MCF 10A (cell line): Measurements from ENCODE around the gene ENG. TPM values are rescaled to one million over a fixed set of nuclear protein-coding genes. Genes with fewer than 3 reads are reported as not detected.

ENCODE experiments used
- BruUV-seq: library from RNA; stranded (reverse); fragments of 400-500 nt; replicated peaks from 2 replicates; lab custom pipeline; 2021; lab: Mats Ljungman, UMichigan
- CTCF ChIA-PET: fragments of 300-600 bp; sonication (Branson Sonifier 250); formaldehyde crosslinking; extraction: SDS; loops from one replicate; lab custom pipeline; 2021; ENCODE audit warnings: antibody characterized with exemption, inconsistent platforms; lab: Yijun Ruan, JAX
- POLR2A ChIA-PET: fragments of 300-600, 350-650 bp; sonication (Branson Sonifier 250); formaldehyde crosslinking; extraction: SDS; loops from one replicate; lab custom pipeline; 2020; ENCODE audit warnings: antibody characterized with exemption, inconsistent platforms; lab: Yijun Ruan, JAX
- DNase-seq: peaks from one replicate; pipeline ENCODE4 v3.0.0-alpha.2; 2018; ENCODE audit not compliant: unreplicated experiment
- H3K27ac Mint-ChIP-seq: one replicate; pipeline ENCODE4 v1.8.0; 2022; ENCODE audit warnings: mild to moderate bottlenecking, low read depth, mixed read lengths; ENCODE audit not compliant: unreplicated experiment
- H3K27me3 Mint-ChIP-seq: one replicate; pipeline ENCODE4 v1.8.0; 2022; ENCODE audit warnings: mixed read lengths; ENCODE audit not compliant: insufficient read depth, unreplicated experiment
- H3K36me3 Mint-ChIP-seq: one replicate; pipeline ENCODE4 v1.8.0; 2022; ENCODE audit warnings: mild to moderate bottlenecking, moderate library complexity, mixed read lengths; ENCODE audit not compliant: insufficient read depth, unreplicated experiment
- H3K4me1 Mint-ChIP-seq: one replicate; pipeline ENCODE4 v1.8.0; 2022; ENCODE audit warnings: mixed read lengths; ENCODE audit not compliant: insufficient read depth, unreplicated experiment
- H3K4me3 Mint-ChIP-seq: one replicate; pipeline ENCODE4 v1.8.0; 2022; ENCODE audit warnings: mild to moderate bottlenecking, moderate library complexity, mixed read lengths; ENCODE audit not compliant: unreplicated experiment
- H3K9me3 Mint-ChIP-seq: one replicate; pipeline ENCODE4 v1.8.0; 2022; ENCODE audit warnings: mixed read lengths; ENCODE audit not compliant: unreplicated experiment
- CTCF ChIP-seq: fragments of 200-600 bp; IDR thresholded peaks from one replicate; pipeline ENCODE4 v1.8.0; 2022; ENCODE audit warnings: antibody characterized with exemption, mild to moderate bottlenecking; ENCODE audit not compliant: unreplicated experiment
- intact Hi-C: fragments of 100-400 bp; cut with micrococcal nuclease; formaldehyde crosslinking; loops from 2 replicates; pipeline ENCODE4 v1.14.1; 2022
- total RNA-seq: library from RNA; stranded (reverse); gene quantifications from 2 replicates; pipeline ENCODE4 v1.2.3, GENCODE V29; 2022

Gene ENG
- total RNA-seq, 1 experiment from 2014 or later: 22.1 TPM

DNA sequence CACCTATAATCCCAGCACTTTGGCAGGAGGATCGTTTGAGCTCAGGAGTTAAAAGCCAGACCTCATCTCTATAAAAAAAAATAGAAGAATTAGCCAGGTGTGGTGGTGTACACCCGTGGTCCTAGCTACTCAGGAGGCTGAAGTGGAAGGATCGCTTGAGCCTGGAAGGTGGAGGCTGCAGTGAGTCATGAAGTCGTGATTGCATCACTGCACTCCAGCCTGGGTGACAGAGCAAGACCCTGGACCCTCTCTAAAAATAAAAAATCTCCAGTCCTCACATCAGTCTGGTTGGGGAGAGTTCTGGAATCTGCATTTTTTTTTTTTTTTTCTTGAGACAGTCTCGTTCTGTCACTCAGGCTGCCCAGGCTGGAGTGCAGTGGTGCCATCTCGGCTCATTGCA lies 42.4 kb downstream of the ENG start:
- intact Hi-C loops: no loop called here
- CTCF ChIA-PET: interaction anchor here (0.6 to 1.1 kb wide), 3 partner anchors 19 to 110 kb away, joined by 3 to 5 read pairs (median 4); no protein-coding TSS in a partner anchor
- POLR2A ChIA-PET: interaction anchor here (0.7 to 1.5 kb wide), 5 partner anchors 11 to 26 kb away, joined by 3 to 4 read pairs (median 4); partner anchors contain the start of gene CDK9
- DNase-seq: no peak
- TF ChIP-seq CTCF: no peak
- Mint-ChIP-seq H3K4me1 (no peaks in the 10 kb centered on the region), H3K4me3 (no peak overlapping the region), H3K27me3 (no peaks in the 10 kb centered on the region), H3K9me3 (no peaks in the 10 kb centered on the region), H3K27ac (no peak overlapping the region), H3K36me3 (peaks cover 85% of the 10 kb centered on the region)
- BruUV-seq: no TSS peak

DNA sequence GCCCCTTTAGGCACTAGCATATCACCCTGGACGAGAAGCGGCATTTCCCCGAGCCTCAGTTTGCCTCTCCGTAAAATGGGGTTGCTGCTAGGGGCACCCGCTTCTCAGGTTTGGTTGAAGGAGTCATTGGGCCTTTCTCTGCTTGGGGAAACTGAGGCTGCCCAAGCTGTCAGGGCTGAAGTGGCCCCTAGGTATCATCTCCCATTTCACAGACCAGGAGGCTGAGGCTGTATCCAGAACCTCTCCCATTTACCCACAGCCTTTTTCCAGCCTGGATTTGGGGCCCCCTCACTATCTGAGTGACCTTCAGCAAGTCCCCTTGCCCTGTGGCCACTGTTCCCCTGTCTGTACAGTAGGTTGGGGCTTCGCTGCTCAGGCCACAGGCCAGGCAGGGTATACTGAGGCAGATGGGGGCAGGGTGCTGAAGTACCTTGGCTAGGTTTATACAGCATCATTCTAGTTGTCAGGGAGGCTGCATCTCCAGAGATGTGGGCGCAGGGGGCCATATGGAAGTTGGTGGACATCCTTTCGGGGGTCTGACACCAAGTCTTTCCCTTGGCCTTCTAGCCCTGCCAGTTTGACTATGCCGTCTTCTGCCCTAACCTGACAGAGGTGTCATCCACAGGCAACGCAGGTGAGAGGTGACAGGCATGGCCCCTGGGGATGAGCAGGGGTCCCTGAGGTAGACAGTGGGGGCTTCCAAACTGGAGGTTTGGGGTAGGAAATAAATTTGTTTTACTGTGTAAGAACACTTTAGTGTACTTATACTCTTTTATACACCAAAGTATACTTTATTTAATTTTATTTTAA lies 43.9 kb downstream of the ENG start:
- H3K36me3 Mint-ChIP-seq: peaks cover 94% of the 10 kb centered on the region
- no peak for TF ChIP-seq CTCF
- no peak for DNase-seq
- no peak overlapping the region for H3K27ac Mint-ChIP-seq
- no peaks in the 10 kb centered on the region for H3K9me3 Mint-ChIP-seq
- CTCF ChIA-PET: interaction anchor here (0.7 kb wide), 1 partner anchor 36 kb away, joined by 4 read pairs; no protein-coding TSS in a partner anchor
- intact Hi-C loops: no loop called here
- POLR2A ChIA-PET: interaction anchor here (1.1 to 1.3 kb wide), 3 partner anchors 12 to 25 kb away, joined by 3 to 4 read pairs (median 4); partner anchors contain the start of gene CDK9
- BruUV-seq: no TSS peak
- H3K4me3 Mint-ChIP-seq: no peak overlapping the region
- no peaks in the 10 kb centered on the region for H3K27me3 Mint-ChIP-seq
- peaks cover 5% of the 10 kb centered on the region for H3K4me1 Mint-ChIP-seq

DNA sequence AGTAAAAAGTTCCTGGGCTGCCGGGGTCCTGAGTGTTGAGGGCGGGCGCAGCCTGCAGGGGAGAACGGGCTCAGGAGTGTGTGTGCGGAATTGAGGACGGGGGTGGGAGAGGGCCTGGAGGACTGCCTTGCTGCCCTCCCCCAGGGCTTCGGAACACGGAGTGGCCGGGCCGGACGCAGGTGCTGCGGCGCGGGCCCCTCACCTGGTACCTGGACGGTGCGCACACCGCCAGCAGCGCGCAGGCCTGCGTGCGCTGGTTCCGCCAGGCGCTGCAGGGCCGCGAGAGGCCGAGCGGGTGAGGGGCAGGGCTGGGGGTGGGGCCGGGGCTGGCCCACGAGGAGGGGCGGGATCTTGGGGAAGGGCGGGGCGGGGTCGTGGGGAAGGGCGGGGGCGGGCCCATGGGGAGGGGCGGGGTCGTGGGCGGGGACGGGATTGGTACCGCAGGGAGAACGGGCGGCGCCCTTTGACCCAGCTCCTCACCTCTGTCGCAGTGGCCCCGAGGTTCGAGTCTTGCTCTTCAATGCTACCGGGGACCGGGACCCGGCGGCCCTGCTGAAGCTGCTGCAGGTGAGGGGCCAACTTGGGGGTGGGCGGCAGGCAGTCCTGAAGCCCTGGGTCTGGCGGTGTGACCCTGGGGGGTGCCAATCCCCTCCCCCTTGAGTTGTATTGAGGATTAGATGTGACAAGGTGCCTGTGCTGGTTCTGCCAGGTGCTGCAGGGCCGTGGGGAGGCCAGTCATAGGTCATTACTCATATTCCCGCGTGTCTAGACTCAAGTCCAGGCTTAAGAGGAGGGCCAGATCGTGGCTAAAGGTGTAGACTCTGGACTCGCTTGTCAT lies 44.7 kb downstream of the ENG start:
- POLR2A ChIA-PET: no interaction called here
- intact Hi-C loops: no loop called here
- DNase-seq: no peak
- TF ChIP-seq CTCF: no peak
- CTCF ChIA-PET: interaction anchor here (0.7 kb wide), 1 partner anchor 37 kb away, joined by 4 read pairs; no protein-coding TSS in a partner anchor
- no peak overlapping the region for H3K4me3 Mint-ChIP-seq
- peaks cover 5% of the 10 kb centered on the region for H3K4me1 Mint-ChIP-seq
- no peaks in the 10 kb centered on the region for H3K27me3 Mint-ChIP-seq
- no peak overlapping the region for H3K27ac Mint-ChIP-seq
- no peaks in the 10 kb centered on the region for H3K9me3 Mint-ChIP-seq
- BruUV-seq: no TSS peak
- H3K36me3 Mint-ChIP-seq: peaks cover 96% of the 10 kb centered on the region
